ENCODE data around the gene CEP63.

CEP63 gene

GRCh38 chr3:134495980-134496379 lies 10.1 kb downstream of the CEP63 start:
- H3K4me3 ChIP-seq (replicated peaks; ENCODE audit: low read depth, low read length) = no peak overlapping the region
- TF ChIP-seq CTCF (IDR thresholded peaks at IDR 0.05; ENCODE audit: insufficient read depth, low read length, poor library complexity, severe bottlenecking) = no peak
- H3K27me3 ChIP-seq (replicated peaks; ENCODE audit: control insufficient read depth, insufficient read depth, low read length) = no peaks in the 10 kb centered on the region
- no peak for DNase-seq (ENCODE audit: extremely low read depth, insufficient read length)
- H3K36me3 ChIP-seq (ENCODE audit: control insufficient read depth, insufficient read depth, low read length) = no peaks in the 10 kb centered on the region; the same call in 1 of the 2 replicates

- Histone ChIP-seq H3K36me3 (ENCODE audit: control insufficient read depth, insufficient read depth, low read length) (no peaks in the 10 kb centered on the region; the same call in 1 of the 2 replicates), H3K27me3 (replicated peaks; ENCODE audit: control insufficient read depth, insufficient read depth, low read length) (no peaks in the 10 kb centered on the region), H3K4me3 (replicated peaks; ENCODE audit: low read depth, low read length) (no peak overlapping the region)
- no peak for TF ChIP-seq CTCF (IDR thresholded peaks at IDR 0.05; ENCODE audit: insufficient read depth, low read length, poor library complexity, severe bottlenecking)
- DNase-seq (ENCODE audit: extremely low read depth, insufficient read length) = no peak
Measured at GRCh38 chr3:134496471-134497071, 10.7 kb downstream of the CEP63 start.

- no peak for DNase-seq (ENCODE audit: extremely low read depth, insufficient read length)
- H3K27me3 ChIP-seq (replicated peaks; ENCODE audit: control insufficient read depth, insufficient read depth, low read length) = no peaks in the 10 kb centered on the region
- H3K4me3 ChIP-seq (replicated peaks; ENCODE audit: low read depth, low read length) = no peak overlapping the region
- H3K36me3 ChIP-seq (ENCODE audit: control insufficient read depth, insufficient read depth, low read length) = peaks cover 3% of the 10 kb centered on the region
- TF ChIP-seq CTCF (IDR thresholded peaks at IDR 0.05; ENCODE audit: insufficient read depth, low read length, poor library complexity, severe bottlenecking) = no peak
Measured at GRCh38 chr3:134503266-134503665, 17.4 kb downstream of the CEP63 start.

GRCh38 chr3:134504132-134504531 lies 18.3 kb downstream of the CEP63 start:
- peaks cover 3% of the 10 kb centered on the region for H3K36me3 ChIP-seq (ENCODE audit: control insufficient read depth, insufficient read depth, low read length)
- H3K4me3 ChIP-seq (replicated peaks; ENCODE audit: low read depth, low read length) = no peak overlapping the region
- DNase-seq (ENCODE audit: extremely low read depth, insufficient read length) = no peak
- no peak for TF ChIP-seq CTCF (IDR thresholded peaks at IDR 0.05; ENCODE audit: insufficient read depth, low read length, poor library complexity, severe bottlenecking)
- H3K27me3 ChIP-seq (replicated peaks; ENCODE audit: control insufficient read depth, insufficient read depth, low read length) = no peaks in the 10 kb centered on the region

- no peak for DNase-seq (ENCODE audit: extremely low read depth, insufficient read length)
- H3K27me3 ChIP-seq (replicated peaks; ENCODE audit: control insufficient read depth, insufficient read depth, low read length) = no peaks in the 10 kb centered on the region
- H3K36me3 ChIP-seq (ENCODE audit: control insufficient read depth, insufficient read depth, low read length) = peaks cover 5% of the 10 kb centered on the region
- no peak for TF ChIP-seq CTCF (IDR thresholded peaks at IDR 0.05; ENCODE audit: insufficient read depth, low read length, poor library complexity, severe bottlenecking)
- no peak overlapping the region for H3K4me3 ChIP-seq (replicated peaks; ENCODE audit: low read depth, low read length)
Measured at GRCh38 chr3:134505485-134505884, 19.6 kb downstream of the CEP63 start.

GRCh38 chr3:134511500-134511899 lies 25.6 kb downstream of the CEP63 start:
- peaks cover 2% of the 10 kb centered on the region for H3K36me3 ChIP-seq (ENCODE audit: control insufficient read depth, insufficient read depth, low read length)
- H3K27me3 ChIP-seq (replicated peaks; ENCODE audit: control insufficient read depth, insufficient read depth, low read length) = no peaks in the 10 kb centered on the region
- no peak for DNase-seq (ENCODE audit: extremely low read depth, insufficient read length)
- no peak for TF ChIP-seq CTCF (IDR thresholded peaks at IDR 0.05; ENCODE audit: insufficient read depth, low read length, poor library complexity, severe bottlenecking)
- H3K4me3 ChIP-seq (replicated peaks; ENCODE audit: low read depth, low read length) = no peak overlapping the region
